Psoas muscle (tissue), 8 donors: Measurements from ENCODE around the gene GPX7. TPM values are rescaled to one million over a fixed set of nuclear protein-coding genes. Genes with fewer than 3 reads are reported as not detected.

Experiments
- ATAC-seq, 4 donors: fragments of 200-7000 bp; cut with Tn5 transposase; one replicate each; pipeline ENCODE4 v1.9.1; 2020; ENCODE audit warnings: moderate library complexity in 3 of 4, mild to moderate bottlenecking in 2 of 4
- DNase-seq, 2 donors: peaks; one replicate each; pipeline ENCODE4 v3.0.0-alpha.2; 2020
- H3K27ac ChIP-seq: fragments of 200-600 bp; one replicate; pipeline ENCODE4 v1.8.0; 2022
- H3K27me3 ChIP-seq, 3 donors: fragments of 200-600 bp in 1 of 3; one replicate each; pipeline versions ENCODE4 v1.6.1 to v1.8.0; 2013 to 2022; ENCODE audit warnings: low read length in 2 of 3, mild to moderate bottlenecking in 2 of 3, moderate library complexity in 1 of 3; ENCODE audit not compliant: insufficient read depth in 3 of 3
- H3K36me3 ChIP-seq, 2 donors: fragments of 200-600 bp in 1 of 2; one replicate each; pipeline versions ENCODE4 v1.6.1 to v1.8.0; 2013 to 2022; ENCODE audit warnings: low read depth in 1 of 2, mild to moderate bottlenecking in 1 of 2, moderate library complexity in 1 of 2; ENCODE audit not compliant: insufficient read depth in 1 of 2
- H3K4me1 ChIP-seq: fragments of 200-600 bp; one replicate; pipeline ENCODE4 v1.8.0; 2022
- H3K4me3 ChIP-seq: fragments of 200-600 bp; one replicate; pipeline ENCODE4 v1.8.0; 2022; ENCODE audit warnings: mild to moderate bottlenecking
- H3K9me3 ChIP-seq: fragments of 200-600 bp; one replicate; pipeline ENCODE4 v1.8.0; 2022
- WGBS, 3 donors: extraction: QIAGEN DNeasy Blood & Tissue Kit; methylation state at CpG; one replicate each; pipeline versions ENCODE4 v1.1.6 to v1.1.7; 2013; 5-methylcytosine and 5-hydroxymethylcytosine counted together
- intact Hi-C, 2 donors: fragments of 100-400 bp; cut with DNase I; formaldehyde crosslinking; loops; one replicate each; pipeline versions ENCODE4 v1.11.0 to v1.14.2; 2022
- polyA plus RNA-seq, 3 donors: library from polyadenylated mRNA; stranded (reverse); fragments of 200-250 nt; gene quantifications; one replicate each; pipeline ENCODE4 v1.2.3, GENCODE V29; 2013
- total RNA-seq, 4 donors: library from RNA; stranded (reverse); fragmentation: NEBNext Ultra II Directional in 2 of 4; extraction: Animal tissue kit (Norgen Biotek cat#: 25700) in 2 of 4; gene quantifications; one replicate each; pipeline versions ENCODE4 v1.2.1 to v1.2.4, GENCODE V29; 2021 to 2023
- TF ChIP-seq, protein P1 (sequence below): fragments of 200-600 bp; IDR thresholded peaks from one replicate; pipeline ENCODE4 v1.8.0; 2022; ENCODE audit warnings: antibody characterized with exemption
- donor health status: healthy with polysubstance abuse.
- donor health status: DM: no; HTN: no; CAD: no; lungs with moderate emphysema.
- donor health status: Bipolar disorder and iron deficiency.
- donor health status: healthy.
- donor health status: DM: yes; HTN: yes; CAD: no.
- donor health status: DM: no; HTN: no; CAD: no.
- donor health status: DM: no; HTN: no; CAD: no.
- donor health status: DM: yes; HTN: yes; CAD: no.

GPX7 gene
- total and polyA plus RNA-seq, 7 donors = 3.6 to 12.2 (median 7.9) TPM

DNA sequence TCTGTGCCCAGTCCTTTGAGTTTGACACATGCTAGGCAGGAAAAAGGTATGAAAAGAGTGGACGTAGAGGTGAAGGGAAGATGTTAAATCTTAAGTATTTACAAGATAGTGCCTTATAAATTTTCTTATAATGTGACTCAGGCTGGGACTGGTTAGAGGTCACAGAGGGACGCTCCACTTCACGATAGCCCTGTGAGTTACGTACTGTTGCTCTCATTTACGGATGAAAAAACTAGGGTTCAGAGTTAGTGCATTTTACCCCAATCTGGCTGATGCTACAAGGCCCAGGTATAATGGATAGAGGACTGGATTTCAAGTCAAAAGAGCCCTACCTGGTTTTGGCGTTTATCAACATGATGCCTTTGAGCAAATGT lies 47.9 kb upstream of the GPX7 start:
- no peaks in the 10 kb centered on the region for H3K9me3 ChIP-seq
- DNase-seq = no peak
- 61 to 68% (median 64%) methylated on average over 6 of the region's 6 CpGs for WGBS, 3 donors
- H3K4me1 ChIP-seq = peaks cover 31% of the 10 kb centered on the region
- no peak for ATAC-seq
- no peaks in the 10 kb centered on the region for H3K36me3 ChIP-seq
- peak overlapping the region; percentile 91 for H3K4me3 ChIP-seq
- peak overlapping the region; percentile 13 for H3K27ac ChIP-seq
- TF ChIP-seq, protein P1, sequence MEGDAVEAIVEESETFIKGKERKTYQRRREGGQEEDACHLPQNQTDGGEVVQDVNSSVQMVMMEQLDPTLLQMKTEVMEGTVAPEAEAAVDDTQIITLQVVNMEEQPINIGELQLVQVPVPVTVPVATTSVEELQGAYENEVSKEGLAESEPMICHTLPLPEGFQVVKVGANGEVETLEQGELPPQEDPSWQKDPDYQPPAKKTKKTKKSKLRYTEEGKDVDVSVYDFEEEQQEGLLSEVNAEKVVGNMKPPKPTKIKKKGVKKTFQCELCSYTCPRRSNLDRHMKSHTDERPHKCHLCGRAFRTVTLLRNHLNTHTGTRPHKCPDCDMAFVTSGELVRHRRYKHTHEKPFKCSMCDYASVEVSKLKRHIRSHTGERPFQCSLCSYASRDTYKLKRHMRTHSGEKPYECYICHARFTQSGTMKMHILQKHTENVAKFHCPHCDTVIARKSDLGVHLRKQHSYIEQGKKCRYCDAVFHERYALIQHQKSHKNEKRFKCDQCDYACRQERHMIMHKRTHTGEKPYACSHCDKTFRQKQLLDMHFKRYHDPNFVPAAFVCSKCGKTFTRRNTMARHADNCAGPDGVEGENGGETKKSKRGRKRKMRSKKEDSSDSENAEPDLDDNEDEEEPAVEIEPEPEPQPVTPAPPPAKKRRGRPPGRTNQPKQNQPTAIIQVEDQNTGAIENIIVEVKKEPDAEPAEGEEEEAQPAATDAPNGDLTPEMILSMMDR = no peak
- no peaks in the 10 kb centered on the region for H3K27me3 ChIP-seq
- intact Hi-C loops = loop anchor here (5.0 to 10.0 kb wide), 3 partner anchors 48 to 123 kb away; partner anchors contain the start of gene GPX7 (in 1 of the 2)

DNA sequence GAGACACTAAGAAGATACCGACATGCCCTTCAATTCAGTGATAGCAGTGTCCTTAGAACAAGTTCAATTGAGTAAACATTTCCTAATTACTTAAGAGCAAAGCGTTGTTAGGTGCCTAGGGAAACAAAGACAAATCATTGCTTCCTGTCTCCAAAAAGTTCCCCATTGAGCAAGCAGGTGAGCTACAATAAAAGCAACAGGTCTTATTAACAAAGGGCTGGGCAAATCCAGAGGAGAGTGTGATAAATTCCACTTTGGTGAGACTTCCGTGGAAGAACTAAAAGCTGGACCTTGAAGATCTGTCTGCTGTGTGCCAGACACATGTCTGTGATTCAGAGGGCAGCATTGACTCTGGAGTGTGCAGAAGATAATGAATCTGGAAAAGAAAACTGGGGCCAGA lies 47.4 kb upstream of the GPX7 start:
- intact Hi-C loops = loop anchor here (5.0 to 10.0 kb wide), 4 partner anchors 38 to 123 kb away; partner anchors contain the start of gene GPX7 (in 1 of the 2)
- ATAC-seq = no peak
- peak overlapping the region; percentile 13 for H3K27ac ChIP-seq
- H3K36me3 ChIP-seq = no peaks in the 10 kb centered on the region
- WGBS, 3 donors = 41 to 54% (median 52%) methylated on average over 3 of the region's 3 CpGs
- no peaks in the 10 kb centered on the region for H3K9me3 ChIP-seq
- no peak for DNase-seq
- H3K4me3 ChIP-seq = no peak overlapping the region
- H3K4me1 ChIP-seq = peaks cover 26% of the 10 kb centered on the region
- no peaks in the 10 kb centered on the region for H3K27me3 ChIP-seq
- TF ChIP-seq, protein P1 = no peak

DNA sequence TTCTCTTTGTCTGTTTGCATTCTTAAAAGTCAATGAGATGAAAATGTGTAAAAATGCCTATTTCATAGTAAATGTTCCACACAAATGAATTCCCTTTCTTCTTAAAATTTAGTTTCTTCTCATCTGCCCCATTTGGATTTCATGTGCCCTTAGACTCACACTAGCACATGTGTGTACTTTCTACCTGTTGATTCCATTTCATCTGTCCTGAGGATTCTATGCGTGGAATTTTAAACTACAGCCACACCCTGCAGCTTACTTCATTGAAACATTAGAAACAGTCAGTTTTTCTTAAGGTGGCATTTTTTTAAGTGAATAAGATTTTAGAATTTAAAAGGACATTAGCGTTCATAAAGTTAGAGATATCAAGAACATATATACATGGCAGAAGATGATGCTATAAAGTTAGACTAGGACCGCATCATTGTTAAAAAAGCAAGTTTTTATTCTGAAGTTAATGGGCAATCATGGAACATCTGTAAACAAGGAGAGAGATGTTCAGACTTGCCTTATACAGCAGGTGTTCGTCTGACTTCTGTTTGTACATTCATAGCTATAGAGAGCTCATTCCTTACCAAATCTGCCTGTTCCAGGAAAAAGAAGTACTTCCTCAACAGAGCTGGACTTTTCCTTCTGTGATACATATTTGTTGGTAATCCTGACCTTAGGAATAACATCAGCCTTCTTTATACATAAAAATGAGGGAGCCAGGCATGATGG lies 45.4 kb upstream of the GPX7 start:
- Histone ChIP-seq H3K27me3 (no peaks in the 10 kb centered on the region), H3K36me3 (no peaks in the 10 kb centered on the region), H3K4me3 (no peak overlapping the region), H3K4me1 (peaks cover 16% of the 10 kb centered on the region), H3K9me3 (no peaks in the 10 kb centered on the region), H3K27ac (no peak overlapping the region)
- ATAC-seq = no peak
- intact Hi-C loops = loop anchor here in 1 of 2 donors (5.0 to 10.0 kb wide), 2 partner anchors 36 to 118 kb away; no protein-coding TSS in a partner anchor
- no peak for DNase-seq
- TF ChIP-seq, protein P1 = no peak
- WGBS, 3 donors = 84 to 89% (median 86%) methylated on average over 4 of the region's 4 CpGs

DNA sequence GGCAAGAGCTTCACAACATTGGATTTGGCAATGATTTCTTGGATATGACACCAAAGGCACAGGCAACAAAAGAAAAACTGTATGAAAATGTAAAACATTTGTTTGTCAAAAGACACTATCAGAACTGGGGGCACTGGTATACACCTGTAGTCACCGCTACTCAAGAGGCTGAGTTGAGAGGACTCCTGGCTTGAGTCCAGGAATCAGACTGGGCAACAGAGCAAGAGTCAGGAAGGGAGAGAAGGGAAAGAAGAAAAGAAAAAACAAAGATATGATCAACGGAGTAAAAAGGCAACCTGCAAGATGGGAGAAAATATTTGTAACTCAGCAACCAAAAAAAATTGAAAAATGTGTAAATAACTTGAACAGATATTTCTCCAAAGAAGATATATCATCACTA lies 43.2 kb upstream of the GPX7 start:
- DNase-seq (no peak), ATAC-seq (no peak)

More for the DNA sequence above, 43.2 kb upstream of the GPX7 start:
- TF ChIP-seq, protein P1 = no peak
- WGBS, 3 donors = 80 to 87% (median 82%) methylated on average over 2 of the region's 2 CpGs
- H3K27ac ChIP-seq = no peak overlapping the region
- intact Hi-C loops = loop anchor here in 1 of 2 donors (5.0 to 10.0 kb wide), 2 partner anchors 33 to 116 kb away; no protein-coding TSS in a partner anchor
- H3K9me3 ChIP-seq = no peaks in the 10 kb centered on the region
- peaks cover 14% of the 10 kb centered on the region for H3K4me1 ChIP-seq
- no peaks in the 10 kb centered on the region for H3K36me3 ChIP-seq
- H3K27me3 ChIP-seq = no peaks in the 10 kb centered on the region
- no peak overlapping the region for H3K4me3 ChIP-seq
